WTC11 (cell line): ENCODE measurements around the gene CD44.

ENCODE experiments used
- ATF1 ChIP-seq: sonication (generic); formaldehyde crosslinking; IDR thresholded peaks from 2 replicates; pipeline ENCODE4 v1.8.1; 2023; ENCODE audit warnings: mild to moderate bottlenecking, moderate library complexity, missing genetic modification reagents
- ETV6 ChIP-seq: sonication (generic); formaldehyde crosslinking; IDR thresholded peaks from 2 replicates; pipeline ENCODE4 v1.8.1; 2022; ENCODE audit warnings: mild to moderate bottlenecking, missing genetic modification reagents
- NR1H2 ChIP-seq: sonication (generic); formaldehyde crosslinking; IDR thresholded peaks from 2 replicates; pipeline ENCODE4 v1.9.0; 2021; ENCODE audit warnings: mild to moderate bottlenecking, moderate library complexity, missing genetic modification reagents
- OVOL2 ChIP-seq: fragments of 250-450 bp; sonication (Bioruptor Pico); IDR thresholded peaks from 2 replicates; pipeline ENCODE4 v1.9.0; 2021; ENCODE audit warnings: mild to moderate bottlenecking, borderline replicate concordance
- SMAD4 ChIP-seq: sonication (generic); formaldehyde crosslinking; IDR thresholded peaks from 2 replicates; pipeline ENCODE4 v1.8.0; 2022; ENCODE audit warnings: mild to moderate bottlenecking, missing genetic modification reagents
- TEAD4 ChIP-seq: sonication (generic); formaldehyde crosslinking; IDR thresholded peaks from 2 replicates; pipeline ENCODE4 v1.8.0; 2022; ENCODE audit warnings: mild to moderate bottlenecking, missing genetic modification reagents
- TF ChIP-seq, protein P1 (sequence below): sonication (generic); formaldehyde crosslinking; IDR thresholded peaks from 2 replicates; pipeline ENCODE4 v1.8.0; 2022; ENCODE audit warnings: mild to moderate bottlenecking, missing genetic modification reagents
- TF ChIP-seq, protein P2 (sequence below): fragments of 200-600 bp; IDR thresholded peaks from 2 replicates; pipeline ENCODE4 v1.8.0; 2022; ENCODE audit warnings: antibody characterized with exemption
- TF ChIP-seq, protein P3 (sequence below): sonication (generic); formaldehyde crosslinking; IDR thresholded peaks from 2 replicates; pipeline ENCODE4 v1.8.1; 2023; ENCODE audit warnings: mild to moderate bottlenecking, moderate library complexity, missing genetic modification reagents
- TF ChIP-seq, protein P4 (sequence below): sonication (generic); formaldehyde crosslinking; IDR thresholded peaks from 2 replicates; pipeline ENCODE4 v1.8.1; 2023; ENCODE audit warnings: mild to moderate bottlenecking, missing genetic modification reagents
- TF ChIP-seq, protein P5 (sequence below): sonication (generic); formaldehyde crosslinking; IDR thresholded peaks from 2 replicates; pipeline ENCODE4 v1.8.1; 2023; ENCODE audit warnings: mild to moderate bottlenecking, missing genetic modification reagents, moderate library complexity
- TF ChIP-seq, protein P6 (sequence below): sonication (generic); formaldehyde crosslinking; IDR thresholded peaks from 2 replicates; pipeline ENCODE4 v1.8.0; 2022; ENCODE audit warnings: mild to moderate bottlenecking, missing genetic modification reagents

DNA sequence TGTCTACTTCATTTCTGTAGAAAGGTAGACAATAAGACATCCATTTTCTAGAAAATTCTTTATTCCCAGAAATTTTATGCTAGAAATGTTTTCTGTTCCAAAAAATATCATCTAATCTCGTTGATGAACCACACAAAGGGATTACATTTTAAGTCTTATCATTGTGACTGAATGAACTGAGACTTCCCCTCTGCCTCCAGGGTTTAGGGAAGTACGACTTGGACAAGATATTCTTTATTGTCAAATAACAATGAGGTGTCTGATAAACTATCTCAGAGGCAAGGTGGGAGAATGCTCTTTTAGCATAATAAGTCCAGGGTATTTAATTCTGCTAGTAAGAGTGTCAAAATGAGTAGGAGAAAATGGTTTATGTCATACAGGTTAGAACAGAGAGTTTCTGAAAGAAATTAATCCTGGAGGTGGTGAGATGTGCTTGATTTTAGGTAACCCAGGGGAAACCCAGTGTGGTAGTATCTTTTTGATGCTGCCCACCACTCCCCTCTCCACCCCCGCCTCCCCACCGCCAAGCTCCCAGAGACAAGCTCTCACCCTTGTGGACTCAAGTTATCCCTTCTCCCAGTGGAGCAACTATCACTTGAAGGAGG is 100.6 kb downstream of the CD44 start:
- TF ChIP-seq NR1H2 (CRISPR knock-in tag) (no peak), ATF1 (CRISPR knock-in tag) (no peak), TEAD4 (CRISPR knock-in tag) (no peak), OVOL2 (CRISPR knock-in tag) (no peak), SMAD4 (CRISPR knock-in tag) (no peak), ETV6 (CRISPR knock-in tag) (no peak)
- TF ChIP-seq, protein P1, sequence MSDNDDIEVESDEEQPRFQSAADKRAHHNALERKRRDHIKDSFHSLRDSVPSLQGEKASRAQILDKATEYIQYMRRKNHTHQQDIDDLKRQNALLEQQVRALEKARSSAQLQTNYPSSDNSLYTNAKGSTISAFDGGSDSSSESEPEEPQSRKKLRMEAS (CRISPR knock-in tag) = no peak
- TF ChIP-seq, protein P2, sequence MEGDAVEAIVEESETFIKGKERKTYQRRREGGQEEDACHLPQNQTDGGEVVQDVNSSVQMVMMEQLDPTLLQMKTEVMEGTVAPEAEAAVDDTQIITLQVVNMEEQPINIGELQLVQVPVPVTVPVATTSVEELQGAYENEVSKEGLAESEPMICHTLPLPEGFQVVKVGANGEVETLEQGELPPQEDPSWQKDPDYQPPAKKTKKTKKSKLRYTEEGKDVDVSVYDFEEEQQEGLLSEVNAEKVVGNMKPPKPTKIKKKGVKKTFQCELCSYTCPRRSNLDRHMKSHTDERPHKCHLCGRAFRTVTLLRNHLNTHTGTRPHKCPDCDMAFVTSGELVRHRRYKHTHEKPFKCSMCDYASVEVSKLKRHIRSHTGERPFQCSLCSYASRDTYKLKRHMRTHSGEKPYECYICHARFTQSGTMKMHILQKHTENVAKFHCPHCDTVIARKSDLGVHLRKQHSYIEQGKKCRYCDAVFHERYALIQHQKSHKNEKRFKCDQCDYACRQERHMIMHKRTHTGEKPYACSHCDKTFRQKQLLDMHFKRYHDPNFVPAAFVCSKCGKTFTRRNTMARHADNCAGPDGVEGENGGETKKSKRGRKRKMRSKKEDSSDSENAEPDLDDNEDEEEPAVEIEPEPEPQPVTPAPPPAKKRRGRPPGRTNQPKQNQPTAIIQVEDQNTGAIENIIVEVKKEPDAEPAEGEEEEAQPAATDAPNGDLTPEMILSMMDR = no peak
- TF ChIP-seq, protein P3, sequence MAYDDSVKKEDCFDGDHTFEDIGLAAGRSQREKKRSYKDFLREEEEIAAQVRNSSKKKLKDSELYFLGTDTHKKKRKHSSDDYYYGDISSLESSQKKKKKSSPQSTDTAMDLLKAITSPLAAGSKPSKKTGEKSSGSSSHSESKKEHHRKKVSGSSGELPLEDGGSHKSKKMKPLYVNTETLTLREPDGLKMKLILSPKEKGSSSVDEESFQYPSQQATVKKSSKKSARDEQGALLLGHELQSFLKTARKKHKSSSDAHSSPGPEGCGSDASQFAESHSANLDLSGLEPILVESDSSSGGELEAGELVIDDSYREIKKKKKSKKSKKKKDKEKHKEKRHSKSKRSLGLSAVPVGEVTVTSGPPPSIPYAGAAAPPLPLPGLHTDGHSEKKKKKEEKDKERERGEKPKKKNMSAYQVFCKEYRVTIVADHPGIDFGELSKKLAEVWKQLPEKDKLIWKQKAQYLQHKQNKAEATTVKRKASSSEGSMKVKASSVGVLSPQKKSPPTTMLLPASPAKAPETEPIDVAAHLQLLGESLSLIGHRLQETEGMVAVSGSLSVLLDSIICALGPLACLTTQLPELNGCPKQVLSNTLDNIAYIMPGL (CRISPR knock-in tag) = no peak
- TF ChIP-seq, protein P4, sequence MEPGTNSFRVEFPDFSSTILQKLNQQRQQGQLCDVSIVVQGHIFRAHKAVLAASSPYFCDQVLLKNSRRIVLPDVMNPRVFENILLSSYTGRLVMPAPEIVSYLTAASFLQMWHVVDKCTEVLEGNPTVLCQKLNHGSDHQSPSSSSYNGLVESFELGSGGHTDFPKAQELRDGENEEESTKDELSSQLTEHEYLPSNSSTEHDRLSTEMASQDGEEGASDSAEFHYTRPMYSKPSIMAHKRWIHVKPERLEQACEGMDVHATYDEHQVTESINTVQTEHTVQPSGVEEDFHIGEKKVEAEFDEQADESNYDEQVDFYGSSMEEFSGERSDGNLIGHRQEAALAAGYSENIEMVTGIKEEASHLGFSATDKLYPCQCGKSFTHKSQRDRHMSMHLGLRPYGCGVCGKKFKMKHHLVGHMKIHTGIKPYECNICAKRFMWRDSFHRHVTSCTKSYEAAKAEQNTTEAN (CRISPR knock-in tag) = no peak
- TF ChIP-seq, protein P5, sequence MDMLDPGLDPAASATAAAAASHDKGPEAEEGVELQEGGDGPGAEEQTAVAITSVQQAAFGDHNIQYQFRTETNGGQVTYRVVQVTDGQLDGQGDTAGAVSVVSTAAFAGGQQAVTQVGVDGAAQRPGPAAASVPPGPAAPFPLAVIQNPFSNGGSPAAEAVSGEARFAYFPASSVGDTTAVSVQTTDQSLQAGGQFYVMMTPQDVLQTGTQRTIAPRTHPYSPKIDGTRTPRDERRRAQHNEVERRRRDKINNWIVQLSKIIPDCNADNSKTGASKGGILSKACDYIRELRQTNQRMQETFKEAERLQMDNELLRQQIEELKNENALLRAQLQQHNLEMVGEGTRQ (CRISPR knock-in tag) = no peak
- TF ChIP-seq, protein P6, sequence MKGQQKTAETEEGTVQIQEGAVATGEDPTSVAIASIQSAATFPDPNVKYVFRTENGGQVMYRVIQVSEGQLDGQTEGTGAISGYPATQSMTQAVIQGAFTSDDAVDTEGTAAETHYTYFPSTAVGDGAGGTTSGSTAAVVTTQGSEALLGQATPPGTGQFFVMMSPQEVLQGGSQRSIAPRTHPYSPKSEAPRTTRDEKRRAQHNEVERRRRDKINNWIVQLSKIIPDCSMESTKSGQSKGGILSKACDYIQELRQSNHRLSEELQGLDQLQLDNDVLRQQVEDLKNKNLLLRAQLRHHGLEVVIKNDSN (CRISPR knock-in tag) = no peak
